ENCODE data around the gene TRIP12. TPM values are rescaled to one million over a fixed set of nuclear protein-coding genes. Genes with fewer than 3 reads are reported as not detected.
"Not testable (repeated sequence)": the region's sequence is repeated elsewhere in the genome, so short reads cannot be mapped to it uniquely, and the experiment has no call there.

Gene TRIP12
- total and polyA plus RNA-seq, 2 of the 8 experiments (the other 6 are each of a cell fraction or from before 2014, with no cell fraction given): 23.1 to 174 TPM

DNA sequence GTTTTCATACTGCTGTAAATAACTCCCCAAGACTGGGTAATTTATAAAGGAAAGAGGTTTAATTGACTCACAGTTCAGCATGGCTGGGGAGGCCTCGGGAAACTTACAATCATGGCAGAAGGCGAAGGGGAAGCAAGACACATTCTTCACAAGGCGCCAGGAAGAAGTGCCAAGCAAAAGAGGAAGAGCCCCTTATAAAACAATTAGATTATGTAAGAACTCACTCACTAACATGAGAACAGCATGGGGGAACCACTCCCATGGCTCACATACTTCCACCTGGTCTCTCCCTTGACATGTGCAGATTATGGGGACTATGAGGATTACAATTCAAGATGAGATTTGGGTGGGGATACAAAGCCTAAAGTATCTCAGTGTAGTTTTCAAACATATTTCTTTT is 198.6 kb downstream of the TRIP12 start:
- H2BK15ac ChIP-seq (ENCODE audit: low read length); H3K18ac ChIP-seq (ENCODE audit: extremely low read depth, low read length); H3K56ac ChIP-seq (replicated peaks; ENCODE audit: insufficient read length, low read depth, low read length); H3K27ac ChIP-seq (ENCODE audit: low read depth, low read length); H3K36me3 ChIP-seq (ENCODE audit: control insufficient read depth in 2 of 4, insufficient read depth in 4 of 4, low read length in 3 of 4); H4K20me1 ChIP-seq (replicated peaks in 1 of 2; ENCODE audit: control insufficient read depth in 1 of 2, insufficient read depth in 2 of 2, low read length in 2 of 2); FAIRE-seq; POLR2A ChIA-PET (ENCODE audit: partially characterized antibody); H3K4ac ChIP-seq (replicated peaks; ENCODE audit: insufficient read length, low read depth, low read length); H3K23ac ChIP-seq (ENCODE audit: insufficient read length); H3K4me3 ChIP-seq (ENCODE audit: extremely low read depth in 1 of 4, insufficient read depth in 2 of 4, low read depth in 3 of 4, low read length in 4 of 4); H3K4me1 ChIP-seq (replicated peaks in 1 of 4; ENCODE audit: control insufficient read depth in 3 of 4, insufficient read depth in 4 of 4, low read length in 3 of 4); H3K79me1 ChIP-seq (ENCODE audit: low read depth, low read length); H4K8ac ChIP-seq (ENCODE audit: extremely low read depth, insufficient read depth, low read length); H2BK120ac ChIP-seq (replicated peaks; ENCODE audit: low read depth, low read length); H3K9ac ChIP-seq (replicated peaks in 1 of 4; ENCODE audit: extremely low read depth in 1 of 4, low read depth in 3 of 4, low read length in 3 of 4); H3K23me2 ChIP-seq (ENCODE audit: low read depth, low read length); H2BK12ac ChIP-seq (ENCODE audit: low read depth, low read length); H2BK5ac ChIP-seq (ENCODE audit: low read depth, low read length); H3K14ac ChIP-seq (ENCODE audit: insufficient read length); H2AFZ ChIP-seq (ENCODE audit: low read length); DNase-seq (ENCODE audit: low read depth in 1 of 2, low spot score in 2 of 2); H3K27me3 ChIP-seq (replicated peaks in 1 of 4; ENCODE audit: control insufficient read depth in 3 of 4, extremely low read depth in 1 of 4, insufficient read depth in 3 of 4, low read length in 3 of 4); H4K91ac ChIP-seq (replicated peaks; ENCODE audit: insufficient read length, low read length); H3K79me2 ChIP-seq (ENCODE audit: control insufficient read depth in 1 of 2, insufficient read depth in 2 of 2, low read length in 2 of 2); H2AK5ac ChIP-seq (ENCODE audit: low read depth, low read length); H3K4me2 ChIP-seq (ENCODE audit: insufficient read depth in 1 of 2, low read depth in 2 of 2, low read length in 2 of 2); H3K9me3 ChIP-seq (ENCODE audit: insufficient read depth in 2 of 2, low read depth in 1 of 2, low read length in 1 of 2); CTCF ChIA-PET (ENCODE audit: partially characterized antibody); H2BK20ac ChIP-seq (ENCODE audit: low read length); H4K5ac ChIP-seq (ENCODE audit: insufficient read length, low read depth, low read length): not testable (repeated sequence)
- WGBS, 2 experiments (ENCODE audit: extremely low coverage in 1 of 2, insufficient coverage in 1 of 2, insufficient read length in 1 of 2, insufficient replicate concordance in 2 of 2, low coverage in 1 of 2, low lambda C conversion rate in 2 of 2, missing lambda C conversion rate in 1 of 2): 91% methylated on average over 3 of the region's 3 CpGs; no CpG with 5 or more reads in 1 of the 2 experiments
